GM12865 (cell line): ENCODE measurements around the gene FZD10.

ENCODE experiments used
- DNase-seq: peaks from one replicate; pipeline ENCODE4 v3.0.0; 2010; ENCODE audit warnings: low read depth
- H3K4me3 ChIP-seq: 2 replicates; pipeline ENCODE4 v1.5.1; 2011; ENCODE audit warnings: mild to moderate bottlenecking, low read depth, low read length, control low read depth
- TF ChIP-seq, protein P1 (sequence below): IDR thresholded peaks from 2 replicates; pipeline ENCODE4 v1.5.1; 2011; ENCODE audit warnings: low read length, control low read depth, low read depth, inconsistent platforms; ENCODE audit not compliant: insufficient read depth; ENCODE audit errors: missing control alignments

Gene FZD10

DNA sequence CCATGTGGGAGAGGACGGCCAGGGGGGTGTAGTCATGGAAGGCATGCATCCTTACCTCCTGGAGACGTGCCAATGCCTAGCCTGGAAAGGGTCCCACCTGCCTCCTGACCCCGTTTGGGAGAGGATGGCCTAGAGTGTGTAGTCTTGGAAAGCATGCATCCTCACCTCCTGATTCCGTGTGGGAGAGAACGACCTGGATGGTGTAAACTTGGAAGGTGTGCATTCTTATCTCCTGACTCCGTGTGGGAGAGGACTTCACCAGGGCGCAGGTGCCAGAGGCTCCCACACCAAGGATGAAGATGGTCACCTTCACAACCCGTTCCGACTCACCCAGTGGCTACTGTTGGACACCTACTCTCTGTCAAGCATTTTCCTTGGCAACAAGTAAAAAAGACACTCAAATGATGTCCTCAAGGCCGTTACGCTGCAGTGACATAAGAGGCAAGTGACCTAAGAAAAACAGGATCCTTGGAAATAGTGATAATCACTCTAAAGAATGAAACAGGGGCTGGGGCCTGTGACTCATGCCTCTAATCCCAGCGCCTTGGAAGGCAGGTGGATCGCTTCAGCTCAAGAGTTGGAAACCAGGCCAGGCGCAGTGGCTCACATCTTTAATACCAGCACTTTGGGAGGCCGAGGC is 37.5 kb upstream of the FZD10 start:
- TF ChIP-seq, protein P1, sequence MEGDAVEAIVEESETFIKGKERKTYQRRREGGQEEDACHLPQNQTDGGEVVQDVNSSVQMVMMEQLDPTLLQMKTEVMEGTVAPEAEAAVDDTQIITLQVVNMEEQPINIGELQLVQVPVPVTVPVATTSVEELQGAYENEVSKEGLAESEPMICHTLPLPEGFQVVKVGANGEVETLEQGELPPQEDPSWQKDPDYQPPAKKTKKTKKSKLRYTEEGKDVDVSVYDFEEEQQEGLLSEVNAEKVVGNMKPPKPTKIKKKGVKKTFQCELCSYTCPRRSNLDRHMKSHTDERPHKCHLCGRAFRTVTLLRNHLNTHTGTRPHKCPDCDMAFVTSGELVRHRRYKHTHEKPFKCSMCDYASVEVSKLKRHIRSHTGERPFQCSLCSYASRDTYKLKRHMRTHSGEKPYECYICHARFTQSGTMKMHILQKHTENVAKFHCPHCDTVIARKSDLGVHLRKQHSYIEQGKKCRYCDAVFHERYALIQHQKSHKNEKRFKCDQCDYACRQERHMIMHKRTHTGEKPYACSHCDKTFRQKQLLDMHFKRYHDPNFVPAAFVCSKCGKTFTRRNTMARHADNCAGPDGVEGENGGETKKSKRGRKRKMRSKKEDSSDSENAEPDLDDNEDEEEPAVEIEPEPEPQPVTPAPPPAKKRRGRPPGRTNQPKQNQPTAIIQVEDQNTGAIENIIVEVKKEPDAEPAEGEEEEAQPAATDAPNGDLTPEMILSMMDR = no peak
- H3K4me3 ChIP-seq = no peak overlapping the region
- DNase-seq = no peak

DNA sequence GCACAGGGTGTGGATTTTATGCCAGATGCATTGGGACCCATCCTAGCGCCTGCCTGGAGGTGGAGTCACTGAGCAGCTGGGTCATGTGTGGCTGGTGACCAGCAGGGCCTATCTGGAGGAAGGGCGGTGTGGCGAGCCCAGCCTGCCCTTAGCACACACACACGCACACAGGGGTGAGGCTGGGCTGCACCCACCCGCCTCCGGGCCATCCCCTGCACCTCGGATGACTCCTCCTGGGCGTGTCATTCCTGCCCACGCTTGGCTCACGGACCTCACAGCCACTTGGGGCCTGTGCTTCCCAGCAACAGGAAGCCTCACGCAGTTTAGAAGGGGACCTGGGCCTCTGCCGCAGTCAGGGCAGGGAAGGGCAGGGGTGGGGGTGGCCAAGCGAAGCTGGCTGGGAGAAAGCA is 36.2 kb upstream of the FZD10 start:
- no peak overlapping the region for H3K4me3 ChIP-seq
- DNase-seq = no peak

DNA sequence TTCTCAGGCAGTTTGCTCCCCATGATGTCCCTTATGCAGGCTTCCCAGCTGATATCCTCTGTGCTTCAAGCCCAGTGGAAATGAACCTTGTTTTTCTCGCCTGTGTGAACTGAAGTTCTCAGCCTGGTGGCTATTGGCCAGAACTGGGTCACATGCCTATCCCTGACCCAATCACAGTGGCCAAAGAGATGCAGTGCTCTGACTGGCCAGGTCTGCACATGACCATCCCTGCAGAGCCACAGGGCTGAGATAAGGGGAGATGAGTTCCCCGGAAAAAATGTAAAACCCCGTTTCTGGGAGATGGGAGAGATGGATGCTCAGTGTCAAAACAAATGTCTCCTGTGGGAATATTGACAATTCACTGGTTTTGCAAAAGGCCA is 34.7 kb upstream of the FZD10 start:
- no peak for DNase-seq
- TF ChIP-seq, protein P1 = no peak
- H3K4me3 ChIP-seq = no peak overlapping the region

More for the DNA sequence above, 36.2 kb upstream of the FZD10 start:
- TF ChIP-seq, protein P1 = no peak

- no peak overlapping the region for H3K4me3 ChIP-seq
- DNase-seq = no peak
- TF ChIP-seq, protein P1 = no peak
These were observed 34.1 kb upstream of the FZD10 start for GRCh38 chr12:130127912-130128789.

GRCh38 chr12:130128790-130129735 is 33.2 kb upstream of the FZD10 start:
- TF ChIP-seq, protein P1 = no peak
- DNase-seq = no peak
- no peak overlapping the region for H3K4me3 ChIP-seq

DNA sequence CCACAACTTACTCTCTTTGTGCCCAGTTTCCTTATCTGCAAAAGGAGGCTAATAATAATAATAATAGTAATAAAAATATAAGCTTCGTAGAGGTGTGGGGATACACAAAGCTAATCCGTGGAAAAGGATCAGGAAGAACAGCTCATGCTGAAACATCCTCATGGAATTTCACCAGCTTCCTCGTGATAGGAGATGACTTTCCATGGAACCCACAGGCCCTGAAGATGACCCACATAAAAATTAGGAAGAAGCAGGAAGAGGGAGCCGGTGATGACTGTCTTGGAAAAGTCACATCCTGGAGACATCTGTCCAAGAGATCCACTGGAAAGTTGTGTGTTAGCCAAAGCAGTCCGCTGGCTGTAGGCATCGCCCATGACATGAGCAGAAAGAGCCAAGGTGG is 31.9 kb upstream of the FZD10 start:
- DNase-seq = no peak
- no peak overlapping the region for H3K4me3 ChIP-seq
- TF ChIP-seq, protein P1 = no peak
